AG09309 (cell line): ENCODE results near the gene SLC35F3.
A peak's percentile ranks its signal among the peaks of the same experiment; 100 is the strongest.
"Not testable (repeated sequence)": the region's sequence is repeated elsewhere in the genome, so short reads cannot be mapped to it uniquely, and the experiment has no call there.

ENCODE experiments used
- DNase-seq: peaks from one replicate; pipeline ENCODE4 v3.0.0-alpha.2; 2010; ENCODE audit warnings: low read depth
- H3K4me3 ChIP-seq: 2 replicates; pipeline ENCODE4 v1.5.1; 2011; ENCODE audit warnings: mild to moderate bottlenecking, low read depth, low read length, moderate library complexity; ENCODE audit not compliant: control insufficient read depth
- TF ChIP-seq, protein P1 (sequence below): IDR thresholded peaks from 2 replicates; pipeline ENCODE4 v1.5.1; 2011; ENCODE audit warnings: mild to moderate bottlenecking, low read depth, low read length, inconsistent platforms; ENCODE audit not compliant: insufficient read depth, control insufficient read depth; ENCODE audit errors: missing control alignments

The SLC35F3 gene

DNA sequence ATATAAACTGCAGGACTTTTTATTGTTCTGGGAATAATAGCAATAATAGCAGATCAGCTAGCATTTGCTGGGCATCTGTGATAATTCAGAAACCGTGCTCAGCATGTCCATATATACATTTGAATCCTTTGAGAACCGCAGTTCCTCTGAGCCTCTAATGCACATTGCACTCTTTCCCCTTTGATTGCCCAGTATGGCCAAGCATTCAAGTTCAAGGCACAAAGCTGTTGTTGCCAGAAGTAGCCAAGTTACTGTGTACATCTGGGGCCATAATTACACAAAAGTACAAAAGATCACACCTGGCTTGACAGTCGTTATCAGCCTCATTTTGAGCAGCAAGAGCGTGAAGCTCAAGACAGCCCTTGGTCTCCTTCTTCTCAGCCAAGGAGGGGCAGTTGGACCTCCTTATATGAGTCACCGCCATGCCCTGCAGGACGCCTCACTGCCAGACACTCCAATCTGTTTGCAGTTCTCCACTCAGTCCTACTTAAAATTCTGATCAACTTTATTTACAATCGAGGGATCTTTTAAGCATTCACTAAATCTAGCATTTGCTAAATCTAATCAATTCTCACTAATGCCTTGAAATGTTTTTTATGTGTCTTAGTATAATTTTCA is 216.0 kb downstream of the SLC35F3 start:
- DNase-seq: no peak
- no peak overlapping the region for H3K4me3 ChIP-seq
- TF ChIP-seq, protein P1, sequence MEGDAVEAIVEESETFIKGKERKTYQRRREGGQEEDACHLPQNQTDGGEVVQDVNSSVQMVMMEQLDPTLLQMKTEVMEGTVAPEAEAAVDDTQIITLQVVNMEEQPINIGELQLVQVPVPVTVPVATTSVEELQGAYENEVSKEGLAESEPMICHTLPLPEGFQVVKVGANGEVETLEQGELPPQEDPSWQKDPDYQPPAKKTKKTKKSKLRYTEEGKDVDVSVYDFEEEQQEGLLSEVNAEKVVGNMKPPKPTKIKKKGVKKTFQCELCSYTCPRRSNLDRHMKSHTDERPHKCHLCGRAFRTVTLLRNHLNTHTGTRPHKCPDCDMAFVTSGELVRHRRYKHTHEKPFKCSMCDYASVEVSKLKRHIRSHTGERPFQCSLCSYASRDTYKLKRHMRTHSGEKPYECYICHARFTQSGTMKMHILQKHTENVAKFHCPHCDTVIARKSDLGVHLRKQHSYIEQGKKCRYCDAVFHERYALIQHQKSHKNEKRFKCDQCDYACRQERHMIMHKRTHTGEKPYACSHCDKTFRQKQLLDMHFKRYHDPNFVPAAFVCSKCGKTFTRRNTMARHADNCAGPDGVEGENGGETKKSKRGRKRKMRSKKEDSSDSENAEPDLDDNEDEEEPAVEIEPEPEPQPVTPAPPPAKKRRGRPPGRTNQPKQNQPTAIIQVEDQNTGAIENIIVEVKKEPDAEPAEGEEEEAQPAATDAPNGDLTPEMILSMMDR: no peak

- not testable (repeated sequence) for H3K4me3 ChIP-seq, DNase-seq
Observed at GRCh38 chr1:234121659-234122058, 217.2 kb downstream of the SLC35F3 start.

DNA sequence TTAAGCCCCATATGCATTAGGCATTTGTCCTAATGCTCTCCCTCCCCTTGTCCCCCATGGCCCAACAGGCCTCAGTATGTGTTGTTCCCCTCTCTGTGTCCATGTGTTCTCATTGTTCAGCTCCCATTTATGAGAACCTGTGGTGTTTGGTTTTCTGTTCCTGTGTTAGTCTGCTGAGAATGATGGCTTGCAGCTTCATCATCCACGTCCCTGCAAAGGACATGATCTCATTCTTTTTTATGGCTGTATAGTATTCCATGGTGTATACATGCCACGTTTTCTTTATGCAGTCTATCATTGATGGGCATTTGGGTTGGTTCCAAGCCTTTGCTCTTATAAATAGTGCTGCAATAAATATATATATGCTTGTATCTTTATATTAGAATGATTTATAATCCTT is 218.1 kb downstream of the SLC35F3 start:
- H3K4me3 ChIP-seq, DNase-seq: not testable (repeated sequence)

- no peak for DNase-seq
- H3K4me3 ChIP-seq: no peak overlapping the region
- TF ChIP-seq, protein P1: no peak
Observed at GRCh38 chr1:234123867-234124266, 219.4 kb downstream of the SLC35F3 start.

DNA sequence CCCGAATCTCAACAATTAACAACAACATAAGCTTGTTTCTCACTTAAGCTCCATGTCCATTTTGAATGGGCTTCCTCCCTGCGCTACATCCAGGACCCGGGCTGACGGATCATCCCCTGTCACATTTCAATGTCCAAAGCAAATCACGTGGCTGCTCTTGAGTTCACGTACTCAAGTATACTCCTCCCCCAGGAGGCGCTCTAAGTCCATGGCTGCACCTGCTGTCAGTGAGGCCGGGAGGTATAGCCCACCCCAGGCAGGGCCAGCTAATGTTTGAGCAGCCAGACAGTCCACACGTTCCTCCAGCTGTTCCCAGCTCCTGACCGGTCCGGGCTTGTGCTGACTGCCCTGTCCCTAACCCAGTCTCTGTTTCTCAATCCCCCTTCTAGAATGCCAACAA is 220.8 kb downstream of the SLC35F3 start:
- H3K4me3 ChIP-seq: no peak overlapping the region
- TF ChIP-seq, protein P1: peak; percentile 65
- no peak for DNase-seq

DNA sequence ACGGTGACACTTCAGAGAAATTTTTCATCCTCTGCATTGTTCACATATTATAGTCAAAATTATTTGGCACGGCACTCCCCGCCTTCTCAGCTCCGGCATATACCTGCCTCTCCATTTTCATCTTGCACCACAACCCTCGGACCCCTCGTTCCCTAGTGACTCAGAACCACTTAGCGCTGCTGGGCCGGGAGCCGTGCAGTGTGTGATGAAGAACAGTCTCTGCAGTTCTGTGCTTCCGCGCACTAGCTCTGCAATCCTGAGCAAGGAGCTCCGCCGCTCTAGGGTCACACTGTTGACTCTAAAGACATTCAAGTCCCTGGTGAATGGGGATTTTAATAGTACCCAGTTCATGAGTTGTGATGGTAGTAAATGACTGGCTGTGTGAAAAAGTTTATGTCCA is 221.2 kb downstream of the SLC35F3 start:
- TF ChIP-seq, protein P1: no peak
- no peak for DNase-seq
- H3K4me3 ChIP-seq: no peak overlapping the region

DNA sequence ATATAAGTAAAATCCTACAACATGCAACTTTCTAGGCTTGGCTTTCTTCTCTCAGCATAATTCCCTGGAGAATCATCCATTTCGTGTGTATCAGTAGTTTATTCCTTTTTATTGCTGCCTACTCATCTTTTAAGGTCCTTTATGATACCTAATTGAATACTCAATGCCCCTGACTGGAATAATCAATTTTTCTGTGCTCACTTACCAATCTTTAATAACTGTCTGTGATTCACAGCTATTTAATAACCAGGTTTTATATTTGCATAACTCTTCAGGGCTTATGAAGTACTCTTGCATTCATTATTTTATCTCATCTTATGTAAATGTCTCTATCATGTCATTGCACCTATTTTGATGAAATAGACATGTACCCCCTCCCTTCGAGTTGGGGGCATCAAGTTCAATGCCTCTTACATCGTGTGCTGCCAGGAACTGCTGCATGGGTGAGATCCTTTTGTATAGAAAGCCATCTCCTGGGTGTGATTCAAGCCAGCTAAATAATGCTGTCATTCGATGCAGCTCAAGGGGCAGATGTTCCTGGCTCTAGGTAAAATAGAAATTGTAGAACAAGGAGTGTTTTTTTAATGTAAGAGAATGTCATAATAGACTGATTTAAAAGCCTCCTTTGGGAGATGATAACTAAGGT is 222.7 kb downstream of the SLC35F3 start:
- DNase-seq: no peak
- TF ChIP-seq, protein P1: no peak

GRCh38 chr1:234132795-234133194 is 228.3 kb downstream of the SLC35F3 start:
- no peak for DNase-seq
- TF ChIP-seq, protein P1: no peak
- H3K4me3 ChIP-seq: no peak overlapping the region

More for the DNA sequence above, 222.7 kb downstream of the SLC35F3 start:
- no peak overlapping the region for H3K4me3 ChIP-seq
